H1 (cell line): ENCODE data around the gene YIPF2. TPM values are rescaled to one million over a fixed set of nuclear protein-coding genes. Genes with fewer than 3 reads are reported as not detected.

Experiments
- ATF2 ChIP-seq: IDR thresholded peaks from 2 replicates; pipeline ENCODE4 v1.6.1; 2012; ENCODE audit warnings: low read length, inconsistent platforms
- NANOG ChIP-seq: IDR thresholded peaks from 2 replicates; pipeline ENCODE4 v1.6.1; 2011; ENCODE audit warnings: low read length, low read depth, mild to moderate bottlenecking, inconsistent platforms; ENCODE audit not compliant: insufficient read depth, poor library complexity, severe bottlenecking
- polyA plus RNA-seq, 7 experiments: library from polyadenylated mRNA; depleted of rRNA in 3 of 7; stranded (reverse) in 5 of 7; unstranded in 2 of 7; fragments of >200 nt in 5 of 7; fragments of 200-250 nt in 2 of 7; gene quantifications; 1 replicate in 5 of 7; 2 replicates in 1 of 7; 4 replicates in 1 of 7; pipeline versions ENCODE4 v1.2.1 to v1.2.3, GENCODE V29; 2011 to 2013; ENCODE audit warnings: missing spikeins in 2 of 7, mixed read lengths in 2 of 7
- total RNA-seq: library from RNA; stranded (reverse); fragmentation: NEBNext Ultra II Directional; extraction: Animal tissue kit (Norgen Biotek cat#: 25700); gene quantifications from 2 replicates; pipeline ENCODE4 v1.2.1, GENCODE V29; 2021

YIPF2 gene
- total and polyA plus RNA-seq, 2 of the 8 experiments (the other 6 are each of a cell fraction or from before 2014, with no cell fraction given): 48.3 to 112 TPM

GRCh38 chr19:10874024-10874423, 54.4 kb downstream of the YIPF2 start (continued):
- TF ChIP-seq ATF2: no peak
- TF ChIP-seq NANOG: no peak
